Neural crest cell (in vitro differentiated cells): ENCODE results near the gene TDRD7. TPM values are rescaled to one million over a fixed set of nuclear protein-coding genes. Genes with fewer than 3 reads are reported as not detected.

ENCODE experiments used
- DNase-seq: peaks from one replicate; pipeline ENCODE4 v3.0.0; 2021; ENCODE audit warnings: low read depth, mixed read lengths, low spot score
- H3K27ac Mint-ChIP-seq: one replicate; pipeline ENCODE4 v1.8.0; 2021; ENCODE audit warnings: mild to moderate bottlenecking, mixed read lengths; ENCODE audit not compliant: unreplicated experiment
- H3K27me3 Mint-ChIP-seq: 2 replicates; pipeline ENCODE4 v1.8.0; 2021; ENCODE audit warnings: low read depth, mild to moderate bottlenecking, mixed read lengths
- H3K36me3 Mint-ChIP-seq: 2 replicates; pipeline ENCODE4 v1.8.0; 2021; ENCODE audit warnings: low read depth, mild to moderate bottlenecking, mixed read lengths
- H3K4me1 Mint-ChIP-seq: 2 replicates; pipeline ENCODE4 v1.8.0; 2021; ENCODE audit warnings: mixed read lengths
- H3K4me3 Mint-ChIP-seq: one replicate; pipeline ENCODE4 v1.8.0; 2021; ENCODE audit warnings: mild to moderate bottlenecking, mixed read lengths
- H3K9me3 Mint-ChIP-seq: 2 replicates; pipeline ENCODE4 v1.8.0; 2021; ENCODE audit warnings: mixed read lengths
- total RNA-seq: library from RNA; stranded (reverse); gene quantifications from 2 replicates; pipeline ENCODE4 v1.2.1, GENCODE V29; 2021
- TF ChIP-seq, protein P1 (sequence below): fragments of 200-600 bp; sonication (generic); conservative IDR thresholded peaks from 2 replicates; pipeline ENCODE4 v1.5.0; 2021; ENCODE audit warnings: antibody characterized with exemption, mild to moderate bottlenecking

Gene TDRD7
- total RNA-seq, 1 donor from 2014 or later, result 1.5 TPM

DNA sequence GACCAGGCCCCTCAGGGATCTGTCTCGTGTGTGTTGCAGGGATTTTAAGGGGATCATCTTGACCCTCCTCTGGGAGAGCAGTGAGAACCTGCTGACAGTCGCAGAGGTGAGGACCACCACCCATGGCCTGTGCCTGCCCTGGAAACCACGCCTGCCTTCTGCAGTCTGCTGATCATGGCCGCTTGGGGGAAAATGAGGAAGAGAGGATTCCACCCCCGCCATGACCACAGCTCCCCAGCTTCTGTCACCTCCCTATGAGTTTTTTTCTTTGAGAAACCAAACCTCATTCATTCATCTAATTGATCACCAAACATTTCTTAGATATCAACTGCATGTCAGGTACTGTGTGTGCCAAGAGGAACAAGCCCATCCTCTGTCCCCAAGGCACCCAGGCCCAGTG lies 46.3 kb upstream of the TDRD7 start:
- DNase-seq, result no peak
- Mint-ChIP-seq H3K27me3 (no peaks in the 10 kb centered on the region), H3K4me3 (no peak overlapping the region), H3K36me3 (peaks cover 31% of the 10 kb centered on the region), H3K9me3 (peaks cover 8% of the 10 kb centered on the region), H3K4me1 (no peaks in the 10 kb centered on the region), H3K27ac (no peak overlapping the region)
- TF ChIP-seq, protein P1, sequence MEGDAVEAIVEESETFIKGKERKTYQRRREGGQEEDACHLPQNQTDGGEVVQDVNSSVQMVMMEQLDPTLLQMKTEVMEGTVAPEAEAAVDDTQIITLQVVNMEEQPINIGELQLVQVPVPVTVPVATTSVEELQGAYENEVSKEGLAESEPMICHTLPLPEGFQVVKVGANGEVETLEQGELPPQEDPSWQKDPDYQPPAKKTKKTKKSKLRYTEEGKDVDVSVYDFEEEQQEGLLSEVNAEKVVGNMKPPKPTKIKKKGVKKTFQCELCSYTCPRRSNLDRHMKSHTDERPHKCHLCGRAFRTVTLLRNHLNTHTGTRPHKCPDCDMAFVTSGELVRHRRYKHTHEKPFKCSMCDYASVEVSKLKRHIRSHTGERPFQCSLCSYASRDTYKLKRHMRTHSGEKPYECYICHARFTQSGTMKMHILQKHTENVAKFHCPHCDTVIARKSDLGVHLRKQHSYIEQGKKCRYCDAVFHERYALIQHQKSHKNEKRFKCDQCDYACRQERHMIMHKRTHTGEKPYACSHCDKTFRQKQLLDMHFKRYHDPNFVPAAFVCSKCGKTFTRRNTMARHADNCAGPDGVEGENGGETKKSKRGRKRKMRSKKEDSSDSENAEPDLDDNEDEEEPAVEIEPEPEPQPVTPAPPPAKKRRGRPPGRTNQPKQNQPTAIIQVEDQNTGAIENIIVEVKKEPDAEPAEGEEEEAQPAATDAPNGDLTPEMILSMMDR, result no peak

GRCh38 chr9:97366476-97366875 lies 45.4 kb upstream of the TDRD7 start:
- Mint-ChIP-seq H3K27me3 (no peaks in the 10 kb centered on the region), H3K36me3 (peaks cover 32% of the 10 kb centered on the region), H3K9me3 (peaks cover 10% of the 10 kb centered on the region), H3K4me1 (no peaks in the 10 kb centered on the region), H3K27ac (no peak overlapping the region), H3K4me3 (no peak overlapping the region)
- no peak for DNase-seq
- TF ChIP-seq, protein P1, result no peak

GRCh38 chr9:97366889-97367288 lies 45.0 kb upstream of the TDRD7 start:
- no peak for DNase-seq
- Mint-ChIP-seq H3K27ac (no peak overlapping the region), H3K4me3 (no peak overlapping the region), H3K9me3 (peaks cover 10% of the 10 kb centered on the region), H3K27me3 (no peaks in the 10 kb centered on the region), H3K4me1 (no peaks in the 10 kb centered on the region), H3K36me3 (peaks cover 33% of the 10 kb centered on the region)
- TF ChIP-seq, protein P1, result no peak

DNA sequence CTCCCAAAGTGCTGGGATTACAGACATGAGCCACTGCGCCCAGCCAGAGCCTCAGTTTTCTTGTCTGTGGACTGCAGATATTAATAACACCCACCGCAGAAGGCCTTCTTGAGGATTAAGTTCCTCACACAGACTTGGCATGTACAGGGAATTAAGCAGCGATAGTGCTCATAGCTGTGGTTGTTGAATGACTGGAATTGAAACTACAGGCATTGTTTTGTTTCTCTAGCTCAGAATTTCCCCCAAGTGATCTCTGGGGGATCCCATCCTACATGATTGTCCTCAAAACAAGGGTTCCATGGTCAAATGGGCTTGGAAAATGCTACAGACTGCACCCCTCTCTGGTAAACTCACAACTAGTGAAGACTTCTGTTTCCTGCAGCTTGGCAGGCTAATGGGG lies 44.2 kb upstream of the TDRD7 start:
- H3K27ac Mint-ChIP-seq, result no peak overlapping the region
- TF ChIP-seq, protein P1, result no peak
- DNase-seq, result no peak
- H3K4me1 Mint-ChIP-seq, result no peaks in the 10 kb centered on the region
- H3K9me3 Mint-ChIP-seq, result peaks cover 10% of the 10 kb centered on the region
- H3K27me3 Mint-ChIP-seq, result no peaks in the 10 kb centered on the region
- peaks cover 33% of the 10 kb centered on the region for H3K36me3 Mint-ChIP-seq
- no peak overlapping the region for H3K4me3 Mint-ChIP-seq

- TF ChIP-seq, protein P1, result no peak
- Mint-ChIP-seq H3K27me3 (no peaks in the 10 kb centered on the region), H3K36me3 (peaks cover 31% of the 10 kb centered on the region), H3K4me1 (no peaks in the 10 kb centered on the region), H3K4me3 (no peak overlapping the region), H3K27ac (no peak overlapping the region), H3K9me3 (peaks cover 10% of the 10 kb centered on the region)
- DNase-seq, result no peak
These were observed 42.9 kb upstream of the TDRD7 start for GRCh38 chr9:97368964-97369363.

DNA sequence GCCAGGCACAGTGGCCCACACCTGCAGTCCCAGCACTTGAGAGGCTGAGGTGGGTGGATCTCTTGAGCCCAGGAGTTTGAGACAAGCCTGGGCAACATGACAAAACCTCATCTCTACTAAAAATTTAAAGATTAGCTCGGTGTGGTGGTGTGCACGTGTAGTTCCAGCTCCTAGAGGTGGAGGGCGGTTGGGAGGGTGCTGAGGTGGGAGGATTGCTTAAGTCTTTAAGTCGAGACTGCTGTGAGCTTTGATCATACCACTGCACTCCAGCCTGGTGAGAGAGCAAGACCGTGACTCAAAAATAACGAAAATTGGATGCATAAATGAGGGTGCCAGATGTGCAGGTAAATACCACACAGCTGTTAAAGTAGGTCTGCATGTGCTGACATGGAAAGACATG lies 39.3 kb upstream of the TDRD7 start:
- DNase-seq, result no peak
- TF ChIP-seq, protein P1, result no peak
- Mint-ChIP-seq H3K4me3 (no peak overlapping the region), H3K4me1 (no peaks in the 10 kb centered on the region), H3K9me3 (peaks cover 10% of the 10 kb centered on the region), H3K27me3 (no peaks in the 10 kb centered on the region), H3K36me3 (peaks cover 24% of the 10 kb centered on the region), H3K27ac (no peak overlapping the region)
